Naive thymus-derived CD8-positive, alpha-beta T cell (primary cell): ENCODE data around the gene ATXN7. TPM values are rescaled to one million over a fixed set of nuclear protein-coding genes. Genes with fewer than 3 reads are reported as not detected.

Experiments used
- ATAC-seq, 2 donors: fragments of 150-1000 bp; cut with Tn5 transposase in 1 of 2; sonication (Bioruptor Pico), chemical (Tn5 transposase) in 1 of 2; 1 replicate in 1 of 2; 2 replicates in 1 of 2; pipeline ENCODE4 v1.10.0; 2021; ENCODE audit warnings: mild to moderate bottlenecking in 2 of 2, moderate library complexity in 2 of 2
- POLR2A ChIA-PET: fragments of 350-600 bp; sonication (Branson Sonifier 250); formaldehyde crosslinking; loops from one replicate; lab custom pipeline; 2021; ENCODE audit warnings: antibody characterized with exemption; lab: Charles Lee
- DNase-seq, 10 donors: peaks; one replicate each; pipeline versions ENCODE4 v3.0.0 to v3.0.0-alpha.2; 2020 to 2022
- H3K27ac Mint-ChIP-seq, 10 donors: one replicate each; pipeline ENCODE4 v1.8.0; 2020 to 2022; ENCODE audit warnings: mild to moderate bottlenecking in 10 of 10, mixed read lengths in 10 of 10, moderate library complexity in 4 of 10, inconsistent platforms in 1 of 10
- H3K27me3 Mint-ChIP-seq, 5 donors: one replicate each; pipeline ENCODE4 v1.8.0; 2021 to 2022; ENCODE audit warnings: mixed read lengths in 5 of 5
- H3K36me3 Mint-ChIP-seq, 3 donors: one replicate each; pipeline ENCODE4 v1.8.0; 2020 to 2022; ENCODE audit warnings: mixed read lengths in 3 of 3, mild to moderate bottlenecking in 2 of 3, inconsistent platforms in 1 of 3
- H3K4me1 Mint-ChIP-seq, 4 donors: one replicate each; pipeline ENCODE4 v1.8.0; 2021 to 2022; ENCODE audit warnings: mixed read lengths in 4 of 4
- H3K4me3 Mint-ChIP-seq, 10 donors: one replicate each; pipeline ENCODE4 v1.8.0; 2020 to 2022; ENCODE audit warnings: mild to moderate bottlenecking in 10 of 10, mixed read lengths in 10 of 10, moderate library complexity in 6 of 10, inconsistent platforms in 1 of 10
- H3K9me3 Mint-ChIP-seq, 9 donors: one replicate each; pipeline ENCODE4 v1.8.0; 2020 to 2022; ENCODE audit warnings: mixed read lengths in 9 of 9, mild to moderate bottlenecking in 3 of 9, inconsistent platforms in 1 of 9, moderate library complexity in 1 of 9
- polyA plus RNA-seq, 3 donors: library from polyadenylated mRNA; unstranded; fragments of 300-500 nt; fragmentation: Illumina TruSeq; gene quantifications; one replicate each; pipeline ENCODE4 v1.2.3, GENCODE V29; 2021
- total RNA-seq, 8 experiments: library from RNA in 2 of 8; stranded (reverse) in 2 of 8; gene quantifications; one replicate each; pipeline ENCODE4 v1.2.3 and lab custom pipeline; 2021 to 2026

The ATXN7 gene
- total and polyA plus RNA-seq, 5 experiments from 2014 or later: 18.0 to 162 (median 29.8) TPM

DNA sequence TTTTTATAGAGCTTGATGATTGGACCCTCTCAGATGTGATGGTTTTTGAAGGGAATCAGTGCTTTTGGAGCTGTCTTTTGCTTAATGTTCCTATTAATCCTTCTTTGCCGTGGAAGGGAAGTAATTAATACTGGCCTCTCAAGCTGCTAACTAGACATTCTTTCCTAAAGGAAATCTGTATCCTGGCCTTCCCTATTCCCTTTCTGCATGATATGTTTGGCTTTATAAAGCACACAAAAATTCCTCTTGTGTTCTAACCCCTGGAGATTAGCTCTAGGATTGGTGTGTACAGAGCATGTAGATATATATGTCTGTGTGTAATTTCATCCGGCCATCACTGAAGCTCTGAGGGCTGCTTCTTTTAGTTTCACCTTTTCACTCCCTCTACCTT lies 6.9 kb downstream of the ATXN7 start:
- Mint-ChIP-seq H3K27me3 (no peaks in the 10 kb centered on the region), H3K27ac (no peak overlapping the region), H3K9me3 (no peaks in the 10 kb centered on the region), H3K4me1 (peaks cover 19 to 78% (median 68%) of the 10 kb centered on the region in 4 donors), H3K4me3 (no peak overlapping the region), H3K36me3 (peaks cover 0 to 15% (median 10%) of the 10 kb centered on the region in 3 donors)
- ATAC-seq (no peak), DNase-seq (no peak)
- POLR2A ChIA-PET: no interaction called here

DNA sequence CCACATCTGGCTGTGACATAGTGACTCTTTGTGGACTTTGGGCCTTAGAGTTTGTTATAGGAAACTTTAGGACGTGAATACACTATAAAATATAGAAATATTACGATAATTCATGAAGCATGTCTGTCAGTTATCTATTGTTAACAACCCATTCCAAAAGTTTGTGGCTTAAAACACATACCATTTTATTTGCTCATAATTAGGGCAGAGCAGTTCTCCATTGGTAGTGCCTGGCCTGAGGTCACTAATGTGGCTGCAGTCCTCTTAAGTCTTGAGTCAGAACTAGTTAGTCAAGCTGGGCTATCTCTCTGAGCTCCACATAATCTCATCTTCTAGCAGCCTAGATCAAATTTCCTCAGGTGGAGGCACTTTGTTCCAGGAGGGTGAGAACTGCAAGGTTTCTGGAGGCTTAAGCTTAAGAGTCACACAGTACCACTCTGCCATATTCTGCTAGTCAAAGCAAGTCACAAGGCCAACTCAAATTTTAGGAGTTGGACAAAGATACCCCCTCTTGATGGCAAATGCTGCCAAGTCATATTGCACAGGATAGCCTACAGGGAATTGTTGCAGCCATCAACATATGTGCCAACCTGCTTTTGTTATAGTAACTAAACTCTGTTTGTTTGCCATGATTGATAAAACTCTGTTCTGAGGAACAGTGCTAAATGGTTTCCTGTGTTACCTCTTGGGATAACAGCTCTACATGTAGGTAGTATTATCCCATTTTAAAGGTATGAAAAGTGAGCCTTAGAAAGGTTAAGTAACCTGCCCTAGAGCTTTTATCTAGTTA lies 8.7 kb downstream of the ATXN7 start:
- POLR2A ChIA-PET: no interaction called here
- ATAC-seq: no peak

DNA sequence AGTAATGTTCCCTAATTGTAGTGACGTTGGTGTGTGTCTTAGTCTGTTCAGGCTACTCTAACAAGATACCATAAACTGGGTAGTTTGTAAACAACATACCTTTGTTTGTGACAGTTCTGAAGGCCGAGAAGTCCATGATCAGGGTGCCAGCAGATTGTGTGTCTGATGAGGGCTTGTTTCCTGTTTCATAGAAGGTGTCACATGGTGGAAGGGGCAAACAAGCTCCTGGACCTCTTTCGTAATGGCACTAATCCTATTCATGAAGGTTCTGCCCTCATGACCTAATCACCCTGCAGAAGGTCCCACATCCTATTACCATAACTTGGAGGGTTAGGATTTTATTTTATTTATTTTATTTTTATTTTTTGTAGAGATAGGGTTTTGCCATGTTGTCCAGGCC lies 11.1 kb downstream of the ATXN7 start:
- peaks cover 33 to 89% (median 70%) of the 10 kb centered on the region in 4 donors for H3K4me1 Mint-ChIP-seq
- H3K9me3 Mint-ChIP-seq: no peaks in the 10 kb centered on the region
- peaks cover 0 to 4% (median 3%) of the 10 kb centered on the region in 3 donors for H3K36me3 Mint-ChIP-seq
- DNase-seq (no peak), ATAC-seq (no peak)
- H3K27me3 Mint-ChIP-seq: no peaks in the 10 kb centered on the region
- H3K27ac Mint-ChIP-seq: no peak overlapping the region
- POLR2A ChIA-PET: interaction anchor here (1.0 kb wide), 1 partner anchor 29 kb away, joined by 3 read pairs; no protein-coding TSS in a partner anchor
- H3K4me3 Mint-ChIP-seq: no peak overlapping the region

More for the DNA sequence above, 8.7 kb downstream of the ATXN7 start:
- Mint-ChIP-seq H3K36me3 (peaks cover 0 to 5% (median 4%) of the 10 kb centered on the region in 3 donors), H3K4me1 (peaks cover 20 to 85% (median 68%) of the 10 kb centered on the region in 4 donors), H3K27me3 (no peaks in the 10 kb centered on the region), H3K27ac (peak overlapping the region in 1 of 10 donors; percentile 17), H3K4me3 (no peak overlapping the region), H3K9me3 (no peaks in the 10 kb centered on the region)
- DNase-seq: no peak

DNA sequence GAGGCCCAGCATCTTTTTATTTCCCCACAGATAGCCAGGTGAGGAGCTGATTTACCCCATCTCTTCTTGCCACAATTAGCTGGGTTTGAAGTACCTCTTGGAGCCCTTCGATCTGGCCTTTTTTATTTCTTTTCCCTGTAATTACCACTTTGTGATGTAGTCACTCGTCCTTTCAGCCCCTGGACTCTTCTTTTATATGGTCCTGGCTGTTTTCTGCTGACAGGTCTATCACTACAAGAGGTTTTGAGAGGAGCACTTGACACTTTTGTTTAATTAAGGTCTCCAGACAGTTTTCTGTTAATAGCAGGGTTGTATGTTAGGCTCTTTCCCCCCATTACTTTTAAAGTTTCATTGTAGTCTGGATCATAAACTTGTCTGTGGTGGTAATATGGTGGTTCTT lies 11.8 kb downstream of the ATXN7 start:
- H3K27ac Mint-ChIP-seq: peak overlapping the region in 6 of 10 donors; percentile 0 to 73 (median 40)
- no peak overlapping the region for H3K4me3 Mint-ChIP-seq
- ATAC-seq: no peak
- peaks cover 0 to 4% (median 3%) of the 10 kb centered on the region in 3 donors for H3K36me3 Mint-ChIP-seq
- no peaks in the 10 kb centered on the region for H3K9me3 Mint-ChIP-seq
- no peaks in the 10 kb centered on the region for H3K27me3 Mint-ChIP-seq
- DNase-seq: no peak
- peaks cover 31 to 88% (median 69%) of the 10 kb centered on the region in 4 donors for H3K4me1 Mint-ChIP-seq
- POLR2A ChIA-PET: no interaction called here

DNA sequence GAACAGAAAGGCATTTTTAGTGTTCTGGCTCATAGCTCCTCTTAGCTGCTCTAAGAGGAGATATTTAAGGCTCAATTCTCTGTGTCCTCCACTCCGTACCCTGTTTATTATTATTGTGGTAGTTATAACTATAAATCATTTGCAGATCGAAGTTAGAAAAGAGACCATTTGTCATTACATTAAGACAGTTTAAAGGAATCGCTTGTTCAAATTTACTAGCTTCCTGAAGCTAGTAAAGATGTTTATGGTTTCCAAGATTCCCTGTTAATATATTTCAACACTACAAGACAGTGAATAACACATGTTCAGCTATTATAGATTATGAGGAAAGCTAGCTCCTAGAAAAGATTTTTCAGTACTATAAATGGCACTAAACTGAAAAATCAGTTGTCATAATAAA lies 12.6 kb downstream of the ATXN7 start:
- Mint-ChIP-seq H3K4me1 (peaks cover 36 to 90% (median 71%) of the 10 kb centered on the region in 4 donors), H3K4me3 (no peak overlapping the region)
- DNase-seq: no peak

DNA sequence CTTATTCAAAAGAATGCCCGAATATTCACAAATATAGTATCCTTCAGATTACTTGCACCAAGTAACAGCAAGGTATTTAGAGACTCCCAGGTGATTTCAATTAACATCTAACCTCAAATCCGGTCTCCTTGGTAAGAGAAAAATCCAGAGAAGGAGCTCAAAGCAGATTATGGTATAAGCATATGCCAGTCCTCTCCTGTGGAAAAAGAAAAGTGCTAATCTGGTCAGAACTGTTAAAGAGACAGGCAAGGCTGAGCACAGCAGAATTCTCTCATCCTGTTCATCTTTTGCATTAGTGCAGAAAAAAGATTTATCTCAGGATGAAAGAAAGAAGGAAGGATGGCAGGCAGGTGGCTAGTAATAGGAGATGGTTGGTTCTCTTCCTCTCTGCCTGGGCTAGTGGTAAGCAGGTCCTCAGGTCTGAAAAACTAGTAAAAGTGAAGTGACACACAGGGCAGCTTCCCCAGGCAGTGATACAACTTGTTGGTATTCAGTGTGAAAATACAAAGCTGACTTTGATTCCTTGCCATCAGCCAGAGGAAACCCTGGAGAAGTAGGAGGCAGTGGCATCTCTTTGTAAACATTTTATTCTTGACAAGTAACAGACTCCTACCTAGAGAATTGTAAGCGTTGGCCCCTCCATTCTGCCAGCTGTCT lies 14.2 kb downstream of the ATXN7 start:
- Mint-ChIP-seq H3K4me1 (peaks cover 38 to 84% (median 68%) of the 10 kb centered on the region in 4 donors), H3K27me3 (no peaks in the 10 kb centered on the region), H3K36me3 (peaks cover 0 to 6% (median 4%) of the 10 kb centered on the region in 3 donors), H3K9me3 (no peaks in the 10 kb centered on the region), H3K27ac (peak overlapping the region in 8 of 10 donors; percentile 1 to 65 (median 36)), H3K4me3 (peak overlapping the region in 5 of 10 donors; percentile 1 to 27 (median 5))
- POLR2A ChIA-PET: interaction anchor here (0.5 kb wide), 1 partner anchor 20 kb away, joined by 3 read pairs; no protein-coding TSS in a partner anchor
- no peak for ATAC-seq
- DNase-seq: no peak

More for the DNA sequence above, 12.6 kb downstream of the ATXN7 start:
- POLR2A ChIA-PET: interaction anchor here (0.7 kb wide), 1 partner anchor 12 kb away, joined by 3 read pairs; the partner anchor contains the start of genes ATXN7 and THOC7
- no peak for ATAC-seq
- Mint-ChIP-seq H3K27ac (no peak overlapping the region), H3K9me3 (no peaks in the 10 kb centered on the region), H3K27me3 (no peaks in the 10 kb centered on the region), H3K36me3 (peaks cover 0 to 4% (median 3%) of the 10 kb centered on the region in 3 donors)

DNA sequence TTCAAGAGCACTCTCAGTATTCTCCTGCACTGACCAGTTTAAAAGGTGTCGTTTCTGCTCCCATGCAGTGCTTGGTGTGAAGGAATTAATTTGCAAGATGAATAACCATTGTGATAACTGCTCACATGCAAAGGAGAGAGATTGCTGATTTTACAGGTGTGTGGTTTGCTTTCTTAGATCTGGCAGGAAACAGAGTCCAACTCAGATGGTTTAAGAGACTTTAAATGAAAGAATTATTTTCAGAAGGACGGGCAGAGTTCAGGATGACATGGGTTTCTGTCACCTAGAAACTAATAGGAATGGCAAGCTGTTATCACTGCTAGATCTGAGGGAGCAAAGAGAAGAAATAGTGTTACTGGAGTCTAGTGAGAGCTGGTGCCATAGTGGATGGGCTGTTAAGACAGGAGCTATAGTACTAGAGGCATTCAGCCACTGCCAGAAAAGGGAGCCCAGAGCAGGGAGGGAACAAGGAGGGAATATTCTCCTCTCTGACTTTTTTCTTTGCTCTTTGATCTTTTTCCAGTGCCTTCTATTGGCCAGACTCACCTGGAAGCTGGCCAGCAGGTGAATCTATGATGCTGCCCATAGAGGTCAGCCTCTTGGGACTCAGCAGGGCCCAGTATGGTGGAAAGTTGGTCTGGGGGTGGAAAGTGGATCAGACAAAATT lies 14.9 kb downstream of the ATXN7 start:
- DNase-seq (peak in 1 of 10 donors; percentile 1), ATAC-seq (peak in 1 of 2 donors; percentile 42)
- POLR2A ChIA-PET: no interaction called here
- Mint-ChIP-seq H3K9me3 (no peaks in the 10 kb centered on the region), H3K36me3 (peaks cover 0 to 6% (median 4%) of the 10 kb centered on the region in 3 donors), H3K27ac (peak overlapping the region in 7 of 10 donors; percentile 1 to 45 (median 38)), H3K4me3 (peak overlapping the region in 5 of 10 donors; percentile 1 to 27 (median 4)), H3K27me3 (no peaks in the 10 kb centered on the region), H3K4me1 (peaks cover 37 to 85% (median 65%) of the 10 kb centered on the region in 4 donors)

DNA sequence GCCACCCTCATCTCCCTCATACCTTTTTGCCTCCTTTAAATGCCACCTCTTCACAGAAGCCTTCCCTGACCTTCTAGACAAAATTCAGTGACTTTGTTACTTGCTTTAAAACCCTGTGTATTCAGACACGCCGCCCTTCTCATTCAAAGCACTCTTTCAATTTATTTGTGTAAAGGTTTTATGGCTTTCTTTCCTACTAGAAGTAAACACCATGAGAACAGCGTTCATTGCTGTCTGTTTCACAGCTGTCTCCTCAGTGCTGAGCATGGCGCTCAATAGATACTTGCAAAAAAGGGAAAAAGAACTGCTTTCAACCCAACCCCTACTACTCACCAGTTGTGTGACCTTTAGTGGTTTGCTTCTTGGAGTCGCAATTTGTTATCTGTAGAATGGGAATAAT lies 17.0 kb downstream of the ATXN7 start:
- Mint-ChIP-seq H3K27me3 (no peaks in the 10 kb centered on the region), H3K4me1 (peaks cover 28 to 74% (median 55%) of the 10 kb centered on the region in 4 donors), H3K36me3 (peaks cover 0 to 4% (median 0%) of the 10 kb centered on the region in 3 donors), H3K9me3 (no peaks in the 10 kb centered on the region), H3K27ac (peak overlapping the region in 4 of 10 donors; percentile 1 to 58 (median 45)), H3K4me3 (no peak overlapping the region)
- POLR2A ChIA-PET: no interaction called here
- DNase-seq: no peak
- no peak for ATAC-seq

DNA sequence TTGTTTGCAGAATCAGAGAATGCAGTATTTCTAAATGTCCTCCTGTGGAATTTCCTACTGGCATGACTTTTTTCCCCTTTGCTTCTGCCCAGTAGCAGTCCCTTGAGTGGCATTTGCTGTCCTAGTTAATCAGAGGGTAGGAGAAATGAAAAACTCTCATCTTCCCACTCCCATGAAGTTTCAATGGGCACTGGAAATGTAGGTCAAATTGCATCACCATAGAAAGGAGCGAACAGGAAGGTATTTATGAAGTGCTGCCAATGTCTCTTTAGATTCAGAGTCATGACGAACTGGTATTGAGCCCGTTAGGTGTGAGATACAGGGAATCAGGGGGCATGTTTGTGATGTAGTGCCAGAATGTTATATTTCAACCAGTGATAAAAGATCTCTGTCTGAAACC lies 23.2 kb downstream of the ATXN7 start:
- no peaks in the 10 kb centered on the region for H3K9me3 Mint-ChIP-seq
- ATAC-seq (no peak), DNase-seq (no peak)
- no peak overlapping the region for H3K27ac Mint-ChIP-seq
- H3K27me3 Mint-ChIP-seq: no peaks in the 10 kb centered on the region
- POLR2A ChIA-PET: no interaction called here
- H3K4me1 Mint-ChIP-seq: peaks cover 10 to 36% (median 27%) of the 10 kb centered on the region in 4 donors
- no peak overlapping the region for H3K4me3 Mint-ChIP-seq
- H3K36me3 Mint-ChIP-seq: peaks cover 0 to 21% (median 3%) of the 10 kb centered on the region in 3 donors

DNA sequence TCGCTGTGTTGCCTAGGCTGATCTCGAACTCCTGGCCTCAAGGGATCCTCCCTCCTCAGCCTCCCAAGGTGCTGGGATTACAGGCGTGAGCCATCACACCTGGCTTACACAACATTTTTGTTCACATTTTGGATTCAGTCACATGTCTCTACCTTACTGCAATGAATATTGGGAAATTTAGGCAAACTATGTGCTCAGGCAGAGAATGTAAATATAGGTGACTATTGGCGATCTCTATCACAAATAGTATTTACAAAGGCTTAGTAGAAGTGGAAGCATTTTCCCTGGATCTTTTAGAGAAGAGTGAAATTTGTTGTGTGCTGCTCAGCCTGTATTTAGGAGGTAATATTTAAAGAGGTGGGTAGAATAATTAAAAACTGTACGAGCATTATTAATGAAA lies 27.9 kb downstream of the ATXN7 start:
- Mint-ChIP-seq H3K4me3 (no peak overlapping the region), H3K4me1 (peaks cover 15 to 51% (median 35%) of the 10 kb centered on the region in 4 donors), H3K9me3 (no peaks in the 10 kb centered on the region), H3K27ac (no peak overlapping the region), H3K27me3 (no peaks in the 10 kb centered on the region), H3K36me3 (peaks cover 0 to 21% (median 3%) of the 10 kb centered on the region in 3 donors)
- POLR2A ChIA-PET: no interaction called here
- DNase-seq (no peak), ATAC-seq (no peak)

DNA sequence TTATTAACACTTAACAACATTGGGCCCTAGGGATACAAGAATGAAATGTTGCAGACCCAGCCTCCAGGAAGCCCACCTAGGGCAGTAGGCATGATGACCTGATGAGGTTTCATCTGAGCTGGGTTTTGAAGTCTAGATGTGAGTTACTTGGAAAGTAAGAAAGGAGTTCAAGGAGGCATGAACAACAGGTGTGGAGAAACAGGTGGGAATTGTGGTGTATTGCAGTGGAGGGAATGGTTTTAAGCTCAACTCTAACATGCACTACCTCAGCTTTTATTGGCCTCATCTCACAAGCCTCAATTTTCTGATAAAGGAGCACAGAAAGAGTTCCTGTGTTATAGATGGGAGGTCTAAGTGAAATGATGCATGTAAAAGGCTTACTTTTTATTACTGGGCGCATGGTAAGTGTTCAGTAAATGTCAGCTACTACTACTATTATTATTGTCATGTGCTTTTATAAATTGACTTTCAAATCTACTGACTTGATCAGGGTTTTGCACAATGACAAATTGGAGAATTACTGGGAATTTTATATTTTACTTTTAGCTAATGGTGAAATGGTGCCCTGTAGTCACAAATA lies 29.2 kb downstream of the ATXN7 start:
- DNase-seq (no peak), ATAC-seq (no peak)
- H3K27ac Mint-ChIP-seq: peak overlapping the region in 3 of 10 donors; percentile 3 to 78 (median 47)
- H3K27me3 Mint-ChIP-seq: no peaks in the 10 kb centered on the region
- H3K9me3 Mint-ChIP-seq: no peaks in the 10 kb centered on the region
- peaks cover 0 to 18% (median 3%) of the 10 kb centered on the region in 3 donors for H3K36me3 Mint-ChIP-seq
- no peak overlapping the region for H3K4me3 Mint-ChIP-seq
- POLR2A ChIA-PET: no interaction called here
- peaks cover 15 to 45% (median 32%) of the 10 kb centered on the region in 4 donors for H3K4me1 Mint-ChIP-seq
